ENCODE measurements around the gene SV2C.

DNA sequence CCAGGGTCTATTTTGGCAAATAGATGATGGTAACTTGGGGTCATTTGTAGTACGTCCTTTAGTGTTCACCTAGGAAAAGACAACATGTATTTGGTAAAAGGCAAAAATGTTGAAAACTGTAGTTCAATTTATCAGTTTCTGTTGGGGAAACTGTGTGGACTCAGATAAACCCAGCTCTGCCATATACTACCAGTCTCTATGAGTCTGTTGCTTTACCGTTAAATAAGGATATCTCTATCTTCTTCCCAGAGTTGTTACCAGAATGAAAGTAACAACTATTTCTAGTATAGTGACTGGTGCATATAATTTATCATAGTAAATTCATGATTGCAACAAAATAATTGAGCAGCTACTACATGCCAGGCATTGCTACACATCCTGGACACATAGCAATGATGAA, 316.1 kb downstream of the SV2C start:
- TF ChIP-seq POLR2A (IDR thresholded peaks at IDR 0.05) = no peak
- TF ChIP-seq, protein P1, sequence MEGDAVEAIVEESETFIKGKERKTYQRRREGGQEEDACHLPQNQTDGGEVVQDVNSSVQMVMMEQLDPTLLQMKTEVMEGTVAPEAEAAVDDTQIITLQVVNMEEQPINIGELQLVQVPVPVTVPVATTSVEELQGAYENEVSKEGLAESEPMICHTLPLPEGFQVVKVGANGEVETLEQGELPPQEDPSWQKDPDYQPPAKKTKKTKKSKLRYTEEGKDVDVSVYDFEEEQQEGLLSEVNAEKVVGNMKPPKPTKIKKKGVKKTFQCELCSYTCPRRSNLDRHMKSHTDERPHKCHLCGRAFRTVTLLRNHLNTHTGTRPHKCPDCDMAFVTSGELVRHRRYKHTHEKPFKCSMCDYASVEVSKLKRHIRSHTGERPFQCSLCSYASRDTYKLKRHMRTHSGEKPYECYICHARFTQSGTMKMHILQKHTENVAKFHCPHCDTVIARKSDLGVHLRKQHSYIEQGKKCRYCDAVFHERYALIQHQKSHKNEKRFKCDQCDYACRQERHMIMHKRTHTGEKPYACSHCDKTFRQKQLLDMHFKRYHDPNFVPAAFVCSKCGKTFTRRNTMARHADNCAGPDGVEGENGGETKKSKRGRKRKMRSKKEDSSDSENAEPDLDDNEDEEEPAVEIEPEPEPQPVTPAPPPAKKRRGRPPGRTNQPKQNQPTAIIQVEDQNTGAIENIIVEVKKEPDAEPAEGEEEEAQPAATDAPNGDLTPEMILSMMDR (IDR thresholded peaks at IDR 0.05) = no peak
